HCT116 (cell line): Measurements from ENCODE around the gene SEZ6L2. TPM values are rescaled to one million over a fixed set of nuclear protein-coding genes. Genes with fewer than 3 reads are reported as not detected.

Source experiments
- ATAC-seq: fragments of 200-7000 bp; cut with Tn5 transposase; 2 replicates; pipeline ENCODE4 v1.9.1; 2020; ENCODE audit warnings: mild to moderate bottlenecking, moderate library complexity
- BruUV-seq: library from RNA; stranded (reverse); fragments of 400-500 nt; replicated peaks from 2 replicates; lab custom pipeline; 2021; lab: Mats Ljungman, UMichigan
- CTCF ChIA-PET: fragments of 300-600 bp; sonication (Branson Sonifier 250); formaldehyde crosslinking; loops from one replicate; lab custom pipeline; 2021; ENCODE audit warnings: antibody characterized with exemption; lab: Charles Lee
- POLR2A ChIA-PET: fragments of 300-600, 350-600 bp; sonication (Branson Sonifier 250); formaldehyde crosslinking; loops from one replicate; lab custom pipeline; 2021; ENCODE audit warnings: antibody characterized with exemption; lab: Charles Lee
- RAD21 ChIA-PET, 2 experiments: fragments of 300-600 bp; sonication (Branson Sonifier 250); formaldehyde crosslinking; loops; one replicate each; lab custom pipeline; 2023; ENCODE audit warnings: low total read pairs in 2 of 2; ENCODE audit not compliant: uncharacterized antibody in 2 of 2, unreplicated experiment in 2 of 2, low non-redundant PET in 1 of 2; lab: Charles Lee
- DNase-seq: peaks from one replicate; pipeline ENCODE4 v3.0.0-alpha.2; 2010; ENCODE audit warnings: low read depth, low spot score
- H2AFZ ChIP-seq: fragments of 200-600 bp; shearing (Covaris generic), sonication (generic); 2 replicates; pipeline ENCODE4 v1.6.1; 2017; ENCODE audit warnings: low read depth, mixed run types, mixed read lengths, antibody characterized with exemption, low read length; ENCODE audit not compliant: poor library complexity, severe bottlenecking
- H3K27ac ChIP-seq: 2 replicates; pipeline ENCODE4 v1.5.1; 2012; ENCODE audit warnings: low read depth, low read length
- H3K27me3 ChIP-seq: fragments of 200-600 bp; sonication (generic); 2 replicates; pipeline ENCODE4 v1.6.1; 2016; ENCODE audit warnings: mixed run types, low read length, mixed read lengths; ENCODE audit not compliant: insufficient read depth
- H3K36me3 ChIP-seq, 2 experiments: fragments of 200-500 bp in 1 of 2; fragments of 200-600 bp in 1 of 2; sonication (Bioruptor generic) in 1 of 2; sonication (generic) in 1 of 2; 2 replicates each; pipeline versions ENCODE4 v1.5.1 to v1.6.1; 2014 to 2016; ENCODE audit warnings: low read length in 2 of 2, inconsistent platforms in 1 of 2, mixed read lengths in 1 of 2, mixed run types in 1 of 2; ENCODE audit not compliant: insufficient read depth in 2 of 2, control insufficient read depth in 1 of 2
- H3K4me1 ChIP-seq, 2 experiments: fragments of 200-600 bp in 1 of 2; sonication (generic) in 1 of 2; 2 replicates each; pipeline versions ENCODE4 v1.5.1 to v1.6.1; 2012 to 2017; ENCODE audit warnings: low read length in 2 of 2, inconsistent platforms in 1 of 2, mild to moderate bottlenecking in 1 of 2, mixed read lengths in 1 of 2, mixed run types in 1 of 2, moderate library complexity in 1 of 2; ENCODE audit not compliant: insufficient read depth in 2 of 2, control insufficient read depth in 1 of 2
- H3K4me2 ChIP-seq: fragments of 200-600 bp; sonication (generic); 2 replicates; pipeline ENCODE4 v1.6.1; 2017; ENCODE audit warnings: mixed run types, low read length, mixed read lengths
- H3K4me3 ChIP-seq, 2 experiments: fragments of 200-600 bp in 1 of 2; sonication (generic) in 1 of 2; replicated peaks in 1 of 2; 2 replicates each; pipeline ENCODE4 v1.5.1; 2011 to 2016; ENCODE audit warnings: low read length in 2 of 2, control low read depth in 1 of 2, low read depth in 1 of 2, mild to moderate bottlenecking in 1 of 2, mixed read lengths in 1 of 2, mixed run types in 1 of 2
- H3K79me2 ChIP-seq: fragments of 200-600 bp; sonication (generic); 2 replicates; pipeline ENCODE4 v1.6.1; 2017; ENCODE audit warnings: mild to moderate bottlenecking, mixed run types, low read length, moderate library complexity, mixed read lengths; ENCODE audit not compliant: insufficient read depth
- H3K9ac ChIP-seq: fragments of 200-600 bp; sonication (generic); 2 replicates; pipeline ENCODE4 v1.6.1; 2016; ENCODE audit warnings: low read length, mixed read lengths
- H3K9me2 ChIP-seq: fragments of 200-600 bp; sonication (generic), shearing (Covaris generic); 2 replicates; pipeline ENCODE4 v1.6.1; 2017; ENCODE audit warnings: mixed run types, mild to moderate bottlenecking, moderate library complexity; ENCODE audit not compliant: insufficient read depth
- H3K9me3 ChIP-seq, 2 experiments: fragments of 200-500 bp in 1 of 2; fragments of 200-600 bp in 1 of 2; sonication (Bioruptor generic) in 1 of 2; sonication (generic) in 1 of 2; 2 replicates each; pipeline ENCODE4 v1.6.1; 2014 to 2017; ENCODE audit warnings: low read length in 2 of 2, mixed read lengths in 2 of 2, inconsistent platforms in 1 of 2, low read depth in 1 of 2, mild to moderate bottlenecking in 1 of 2, mixed run types in 1 of 2, moderate library complexity in 1 of 2; ENCODE audit not compliant: control insufficient read depth in 1 of 2, insufficient read depth in 1 of 2
- H4K20me1 ChIP-seq: fragments of 200-600 bp; sonication (generic), shearing (Covaris generic); 2 replicates; pipeline ENCODE4 v1.6.1; 2017; ENCODE audit warnings: mixed run types, mild to moderate bottlenecking, moderate library complexity; ENCODE audit not compliant: insufficient read depth
- CBX3 ChIP-seq: IDR thresholded peaks from 2 replicates; pipeline ENCODE4 v1.6.1; 2012; ENCODE audit warnings: low read depth
- CEBPB ChIP-seq: IDR thresholded peaks from 2 replicates; pipeline ENCODE4 v1.6.1; 2012; ENCODE audit warnings: low read depth
- ELF1 ChIP-seq: IDR thresholded peaks from 2 replicates; pipeline ENCODE4 v1.6.1; 2012; ENCODE audit warnings: low read depth, borderline replicate concordance
- EZH2 ChIP-seq: fragments of 200-600 bp; sonication (generic); IDR thresholded peaks from 2 replicates; pipeline ENCODE4 v1.6.1; 2017; ENCODE audit warnings: antibody characterized with exemption, mixed run types
- JUND ChIP-seq: IDR thresholded peaks from 2 replicates; pipeline ENCODE4 v1.6.1; 2012
- RAD21 ChIP-seq: IDR thresholded peaks from 2 replicates; pipeline ENCODE4 v1.6.1; 2012; ENCODE audit warnings: low read depth, mild to moderate bottlenecking
- SIN3A ChIP-seq: IDR thresholded peaks from 2 replicates; pipeline ENCODE4 v1.6.1; 2012; ENCODE audit warnings: low read depth
- SP1 ChIP-seq: IDR thresholded peaks from 2 replicates; pipeline ENCODE4 v1.6.1; 2012; ENCODE audit warnings: low read depth
- YY1 ChIP-seq: IDR thresholded peaks from 2 replicates; pipeline ENCODE4 v1.6.1; 2011; ENCODE audit warnings: low read length, low read depth, moderate library complexity, mild to moderate bottlenecking; ENCODE audit not compliant: insufficient replicate concordance; ENCODE audit errors: extremely low read depth
- ZNF274 ChIP-seq: fragments of 200-500 bp; sonication (Bioruptor generic); IDR thresholded peaks from 2 replicates; pipeline ENCODE4 v1.6.1; 2014; ENCODE audit warnings: mild to moderate bottlenecking, low read depth, low read length, inconsistent platforms
- intact Hi-C: fragments of 100-400 bp; cut with micrococcal nuclease; formaldehyde crosslinking; loops from 2 replicates; pipeline ENCODE4 v1.10.0; 2022
- total RNA-seq: library from RNA; stranded (reverse); gene quantifications from one replicate; pipeline ENCODE4 v1.2.1, GENCODE V29; 2021; ENCODE audit not compliant: unreplicated experiment
- TF ChIP-seq, protein P1 (sequence below), 3 experiments: fragments of 200-600 bp in 1 of 3; sonication (generic) in 1 of 3; IDR thresholded peaks in 2 of 3; conservative IDR thresholded peaks in 1 of 3; 2 replicates each; pipeline ENCODE4 v1.5.1; 2012 to 2017; ENCODE audit warnings: low read depth in 2 of 3, low read length in 2 of 3, antibody characterized with exemption in 1 of 3, borderline replicate concordance in 1 of 3, control low read depth in 1 of 3, mild to moderate bottlenecking in 1 of 3, mixed read lengths in 1 of 3, mixed run types in 1 of 3, moderate library complexity in 1 of 3; ENCODE audit not compliant: insufficient read depth in 1 of 3
- TF ChIP-seq, protein P2 (sequence below): IDR thresholded peaks from 2 replicates; pipeline ENCODE4 v1.6.1; 2012; ENCODE audit warnings: low read depth

Gene SEZ6L2
- total RNA-seq, 1 experiment from 2014 or later: 49.3 TPM

DNA sequence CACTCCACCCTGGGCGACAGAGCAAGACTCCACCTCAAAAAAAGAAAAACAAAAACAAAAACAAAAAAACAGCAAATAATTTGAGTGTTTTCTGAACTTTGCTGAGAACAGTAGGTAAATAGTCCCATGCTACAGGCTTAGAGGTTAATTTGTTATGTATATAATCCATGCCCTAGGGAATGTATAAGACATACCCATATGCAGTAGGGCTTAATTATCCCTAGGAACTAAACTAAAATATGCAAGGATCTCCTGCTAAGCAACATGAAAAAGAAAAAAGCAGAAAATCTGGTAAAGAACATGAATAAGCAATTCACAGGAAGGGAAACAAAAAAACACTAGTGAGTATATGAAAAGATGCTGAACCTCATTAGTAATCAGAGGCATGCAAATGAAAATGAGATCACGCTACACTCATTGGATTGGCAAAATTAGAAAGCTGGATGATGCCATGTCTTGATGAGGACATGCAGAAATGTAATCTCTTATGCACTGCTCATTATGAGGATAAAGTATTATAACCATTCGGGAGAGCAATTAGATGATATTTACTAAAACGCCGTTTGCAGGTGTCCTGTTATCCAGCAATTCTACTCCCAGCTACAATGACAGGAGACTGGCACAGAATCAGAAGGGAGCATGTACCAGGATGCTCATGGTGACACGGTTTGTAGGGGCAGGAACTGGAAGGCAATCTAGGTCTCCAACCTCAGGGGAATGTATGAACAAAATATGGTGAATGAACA, 21.1 kb upstream of the SEZ6L2 start:
- ATAC-seq: no peak
- no peaks in the 10 kb centered on the region for H3K9me3 ChIP-seq
- TF ChIP-seq, protein P1, sequence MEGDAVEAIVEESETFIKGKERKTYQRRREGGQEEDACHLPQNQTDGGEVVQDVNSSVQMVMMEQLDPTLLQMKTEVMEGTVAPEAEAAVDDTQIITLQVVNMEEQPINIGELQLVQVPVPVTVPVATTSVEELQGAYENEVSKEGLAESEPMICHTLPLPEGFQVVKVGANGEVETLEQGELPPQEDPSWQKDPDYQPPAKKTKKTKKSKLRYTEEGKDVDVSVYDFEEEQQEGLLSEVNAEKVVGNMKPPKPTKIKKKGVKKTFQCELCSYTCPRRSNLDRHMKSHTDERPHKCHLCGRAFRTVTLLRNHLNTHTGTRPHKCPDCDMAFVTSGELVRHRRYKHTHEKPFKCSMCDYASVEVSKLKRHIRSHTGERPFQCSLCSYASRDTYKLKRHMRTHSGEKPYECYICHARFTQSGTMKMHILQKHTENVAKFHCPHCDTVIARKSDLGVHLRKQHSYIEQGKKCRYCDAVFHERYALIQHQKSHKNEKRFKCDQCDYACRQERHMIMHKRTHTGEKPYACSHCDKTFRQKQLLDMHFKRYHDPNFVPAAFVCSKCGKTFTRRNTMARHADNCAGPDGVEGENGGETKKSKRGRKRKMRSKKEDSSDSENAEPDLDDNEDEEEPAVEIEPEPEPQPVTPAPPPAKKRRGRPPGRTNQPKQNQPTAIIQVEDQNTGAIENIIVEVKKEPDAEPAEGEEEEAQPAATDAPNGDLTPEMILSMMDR (IDR thresholded peaks at IDR 0.05 in 2 of 3, conservative IDR thresholded peaks at IDR 0.05 in 1 of 3; ENCODE audit: borderline replicate concordance in 1 of 3, insufficient read depth in 1 of 3, low read depth in 2 of 3, low read length in 2 of 3): no peak
- TF ChIP-seq SIN3A (no peak), ZNF274 (no peak), CEBPB (no peak), RAD21 (no peak), JUND (no peak), ELF1 (no peak), EZH2 (no peak), YY1 (no peak), SP1 (no peak), CBX3 (no peak)
- TF ChIP-seq, protein P2, sequence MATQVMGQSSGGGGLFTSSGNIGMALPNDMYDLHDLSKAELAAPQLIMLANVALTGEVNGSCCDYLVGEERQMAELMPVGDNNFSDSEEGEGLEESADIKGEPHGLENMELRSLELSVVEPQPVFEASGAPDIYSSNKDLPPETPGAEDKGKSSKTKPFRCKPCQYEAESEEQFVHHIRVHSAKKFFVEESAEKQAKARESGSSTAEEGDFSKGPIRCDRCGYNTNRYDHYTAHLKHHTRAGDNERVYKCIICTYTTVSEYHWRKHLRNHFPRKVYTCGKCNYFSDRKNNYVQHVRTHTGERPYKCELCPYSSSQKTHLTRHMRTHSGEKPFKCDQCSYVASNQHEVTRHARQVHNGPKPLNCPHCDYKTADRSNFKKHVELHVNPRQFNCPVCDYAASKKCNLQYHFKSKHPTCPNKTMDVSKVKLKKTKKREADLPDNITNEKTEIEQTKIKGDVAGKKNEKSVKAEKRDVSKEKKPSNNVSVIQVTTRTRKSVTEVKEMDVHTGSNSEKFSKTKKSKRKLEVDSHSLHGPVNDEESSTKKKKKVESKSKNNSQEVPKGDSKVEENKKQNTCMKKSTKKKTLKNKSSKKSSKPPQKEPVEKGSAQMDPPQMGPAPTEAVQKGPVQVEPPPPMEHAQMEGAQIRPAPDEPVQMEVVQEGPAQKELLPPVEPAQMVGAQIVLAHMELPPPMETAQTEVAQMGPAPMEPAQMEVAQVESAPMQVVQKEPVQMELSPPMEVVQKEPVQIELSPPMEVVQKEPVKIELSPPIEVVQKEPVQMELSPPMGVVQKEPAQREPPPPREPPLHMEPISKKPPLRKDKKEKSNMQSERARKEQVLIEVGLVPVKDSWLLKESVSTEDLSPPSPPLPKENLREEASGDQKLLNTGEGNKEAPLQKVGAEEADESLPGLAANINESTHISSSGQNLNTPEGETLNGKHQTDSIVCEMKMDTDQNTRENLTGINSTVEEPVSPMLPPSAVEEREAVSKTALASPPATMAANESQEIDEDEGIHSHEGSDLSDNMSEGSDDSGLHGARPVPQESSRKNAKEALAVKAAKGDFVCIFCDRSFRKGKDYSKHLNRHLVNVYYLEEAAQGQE: no peak
- TF ChIP-seq, all 23 proteins: peak for 0
- CTCF ChIA-PET: no interaction called here
- Histone ChIP-seq H3K9me2 (no peaks in the 10 kb centered on the region), H3K27me3 (no peaks in the 10 kb centered on the region), H3K4me2 (no peak overlapping the region), H3K36me3 (peaks cover 26 to 36% of the 10 kb centered on the region in 2 experiments; a peak in 3 of 4 replicates), H3K27ac (no peak overlapping the region), H3K79me2 (peaks cover 52% of the 10 kb centered on the region), H2AFZ (no peak overlapping the region), H3K9ac (no peak overlapping the region), H4K20me1 (no peaks in the 10 kb centered on the region), H3K4me3 (no peak overlapping the region), H3K4me1 (peaks cover 4 to 11% of the 10 kb centered on the region in 2 experiments; a peak in 2 of 4 replicates)
- no TSS peak for BruUV-seq
- RAD21 ChIA-PET: no interaction called here
- intact Hi-C loops: no loop called here
- no peak for DNase-seq
- POLR2A ChIA-PET: no interaction called here
